Aorta (tissue), 5 donors: ENCODE results near the gene OR5M10. TPM values are rescaled to one million over a fixed set of nuclear protein-coding genes. Genes with fewer than 3 reads are reported as not detected.
A peak's percentile ranks its signal among the peaks of the same experiment; 100 is the strongest.
"Not testable (repeated sequence)": the region's sequence is repeated elsewhere in the genome, so short reads cannot be mapped to it uniquely, and the experiment has no call there.

Experiments
- ATAC-seq: fragments of 200-7000 bp; cut with Tn5 transposase; one replicate; pipeline ENCODE4 v1.9.1; 2022; ENCODE audit warnings: moderate library complexity; ENCODE audit not compliant: low FRiP score
- DNase-seq, 2 donors: peaks; one replicate each; pipeline ENCODE4 v3.0.0-alpha.2; 2020
- H3K27ac ChIP-seq, 2 donors: one replicate each; pipeline ENCODE4 v1.5.1; 2013; ENCODE audit warnings: low read length in 2 of 2, mild to moderate bottlenecking in 2 of 2, moderate library complexity in 2 of 2, control low read depth in 1 of 2, inconsistent platforms in 1 of 2, low read depth in 1 of 2
- H3K27me3 ChIP-seq, 2 donors: one replicate each; pipeline ENCODE4 v1.6.1; 2013; ENCODE audit warnings: control low read depth in 1 of 2, low read length in 1 of 2, mild to moderate bottlenecking in 1 of 2, moderate library complexity in 1 of 2; ENCODE audit not compliant: insufficient read depth in 2 of 2, control insufficient read depth in 1 of 2
- H3K36me3 ChIP-seq, 2 donors: one replicate each; pipeline ENCODE4 v1.6.1; 2013; ENCODE audit warnings: control low read depth in 1 of 2, low read length in 1 of 2, mild to moderate bottlenecking in 1 of 2; ENCODE audit not compliant: insufficient read depth in 2 of 2, control insufficient read depth in 1 of 2
- H3K4me1 ChIP-seq, 2 donors: one replicate each; pipeline ENCODE4 v1.6.1; 2013; ENCODE audit warnings: low read length in 2 of 2, control low read depth in 1 of 2, mild to moderate bottlenecking in 1 of 2, moderate library complexity in 1 of 2; ENCODE audit not compliant: insufficient read depth in 2 of 2, control insufficient read depth in 1 of 2
- H3K4me3 ChIP-seq, 2 donors: one replicate each; pipeline ENCODE4 v1.5.1; 2013; ENCODE audit warnings: low read length in 2 of 2, control low read depth in 1 of 2, mild to moderate bottlenecking in 1 of 2
- H3K9me3 ChIP-seq: one replicate; pipeline ENCODE4 v1.6.1; 2013; ENCODE audit warnings: mild to moderate bottlenecking, low read length; ENCODE audit not compliant: control insufficient read depth
- WGBS, 2 donors: extraction: QIAGEN DNeasy Blood & Tissue Kit; methylation state at CpG; one replicate each; pipeline ENCODE4 v1.1.7; 2013; 5-methylcytosine and 5-hydroxymethylcytosine counted together
- intact Hi-C, 2 donors: fragments of 100-400 bp; cut with DNase I; formaldehyde crosslinking; loops; one replicate each; pipeline versions ENCODE4 v1.14.2 to v1.15.0; 2022
- long read RNA-seq, 2 donors: library from polyadenylated mRNA; unstranded; transcript quantifications; one replicate each; pipeline ENCODE4 v2.0.0, GENCODE V29; 2020 to 2021
- polyA plus RNA-seq, 2 donors: library from polyadenylated mRNA; stranded (reverse); fragments of 200-250 nt; gene quantifications; one replicate each; pipeline ENCODE4 v1.2.3, GENCODE V29; 2013
- total RNA-seq, 2 donors: library from RNA; stranded (reverse); fragmentation: NEBNext Ultra II Directional; extraction: Animal tissue kit (Norgen Biotek cat#: 25700); gene quantifications; one replicate each; pipeline ENCODE4 v1.2.1, GENCODE V29; 2021
- donor health status: healthy with polysubstance abuse.
- donor health status: Bipolar disorder and iron deficiency.
- donor health status: DM: no; HTN: no; CAD: no.
- donor health status: DM: no; HTN: no; CAD: no.
- donor health status: DM: yes; HTN: yes; CAD: no.

OR5M10 gene
- total RNA-seq (not detected), polyA plus RNA-seq (not detected)
- long read RNA-seq, donor 1: 0 reads
- long read RNA-seq, donor 2: 0 reads

GRCh38 chr11:56577621-56578020, at the start of gene OR5M10:
TSS of gene OR5M10 (minus strand) at chr11:56577721. CDS start at chr11:56577721, 0 bp downstream.
- DNase-seq (no peak), ATAC-seq (no peak)
- Histone ChIP-seq H3K4me3 (no peak within 1 kb of the TSS), H3K36me3 (no peaks in the 10 kb centered on the region), H3K9me3 (no peaks in the 10 kb centered on the region), H3K27ac (no peak within 1 kb of the TSS), H3K4me1 (no peaks in the 10 kb centered on the region), H3K27me3 (no peaks in the 10 kb centered on the region)
- intact Hi-C loops: no loop called here
- 42 to 47% methylated on average over 3 of the region's 3 CpGs for WGBS, 2 donors

GRCh38 chr11:56625946-56626345, 48.4 kb upstream of the OR5M10 start:
- Histone ChIP-seq H3K4me1 (no peaks in the 10 kb centered on the region), H3K27ac (no peak overlapping the region), H3K9me3 (no peaks in the 10 kb centered on the region), H3K27me3 (no peaks in the 10 kb centered on the region), H3K36me3 (no peaks in the 10 kb centered on the region), H3K4me3 (no peak overlapping the region)
- WGBS, 2 donors: 27 to 42% methylated on average over 2 of the region's 2 CpGs
- DNase-seq (no peak), ATAC-seq (no peak)
- intact Hi-C loops: loop anchor here in 1 of 2 donors (2.0 kb wide), 1 partner anchor 157 kb away; no protein-coding TSS in a partner anchor

GRCh38 chr11:56624661-56625110, 47.2 kb upstream of the OR5M10 start:
- ATAC-seq (peak; percentile 41), DNase-seq (no peak)
- intact Hi-C loops: loop anchor here (2.0 to 5.0 kb wide), 2 partner anchors 158 kb away; no protein-coding TSS in a partner anchor
- no peaks in the 10 kb centered on the region for H3K9me3 ChIP-seq
- H3K27me3 ChIP-seq: no peaks in the 10 kb centered on the region
- H3K27ac ChIP-seq: no peak overlapping the region
- no peak overlapping the region for H3K4me3 ChIP-seq
- H3K4me1 ChIP-seq: no peaks in the 10 kb centered on the region
- no peaks in the 10 kb centered on the region for H3K36me3 ChIP-seq
- WGBS, 2 donors: 2 to 6% methylated on average over 3 of the region's 3 CpGs

- DNase-seq: no peak
- ATAC-seq: no peak
- Histone ChIP-seq H3K36me3 (no peaks in the 10 kb centered on the region), H3K9me3 (no peaks in the 10 kb centered on the region), H3K27me3 (no peaks in the 10 kb centered on the region), H3K27ac (no peak overlapping the region), H3K4me1 (no peaks in the 10 kb centered on the region), H3K4me3 (no peak overlapping the region)
- 79 to 92% methylated on average over 1 of the region's 1 CpG for WGBS, 2 donors
- intact Hi-C loops: no loop called here
Measured at GRCh38 chr11:56611174-56611573, 33.7 kb upstream of the OR5M10 start.

GRCh38 chr11:56592088-56592717, 14.7 kb upstream of the OR5M10 start:
- DNase-seq, H3K9me3 ChIP-seq, intact Hi-C loops, H3K27ac ChIP-seq, H3K4me1 ChIP-seq, H3K36me3 ChIP-seq, H3K4me3 ChIP-seq, ATAC-seq, H3K27me3 ChIP-seq: not testable (repeated sequence)
- WGBS, 2 donors: 90 to 96% methylated on average over 19 to 20 of the region's 20 CpGs

- no peaks in the 10 kb centered on the region for H3K36me3 ChIP-seq
- DNase-seq: no peak
- 66 to 68% methylated on average over 6 of the region's 6 CpGs for WGBS, 2 donors
- no peak overlapping the region for H3K4me3 ChIP-seq
- no peak overlapping the region for H3K27ac ChIP-seq
- intact Hi-C loops: no loop called here
- H3K27me3 ChIP-seq: no peaks in the 10 kb centered on the region
- H3K9me3 ChIP-seq: no peaks in the 10 kb centered on the region
- H3K4me1 ChIP-seq: no peaks in the 10 kb centered on the region
- no peak for ATAC-seq
Measured at GRCh38 chr11:56558574-56558973, 18.9 kb downstream of the OR5M10 start.

GRCh38 chr11:56554691-56555090, 22.8 kb downstream of the OR5M10 start:
- H3K27me3 ChIP-seq, H3K4me3 ChIP-seq, H3K9me3 ChIP-seq, H3K4me1 ChIP-seq, intact Hi-C loops, H3K27ac ChIP-seq, DNase-seq, H3K36me3 ChIP-seq, ATAC-seq: not testable (repeated sequence)
- WGBS, 2 donors: 86 to 87% methylated on average over 13 of the region's 13 CpGs

- WGBS, 2 donors: 81 to 87% methylated on average over 6 of the region's 6 CpGs
- Histone ChIP-seq H3K27ac (no peak overlapping the region), H3K36me3 (no peaks in the 10 kb centered on the region), H3K9me3 (no peaks in the 10 kb centered on the region), H3K4me3 (no peak overlapping the region), H3K4me1 (no peaks in the 10 kb centered on the region), H3K27me3 (no peaks in the 10 kb centered on the region)
- DNase-seq: no peak
- ATAC-seq: no peak
- intact Hi-C loops: no loop called here
Measured at GRCh38 chr11:56545531-56545930, 32.0 kb downstream of the OR5M10 start.

- no peak for ATAC-seq
- no peak for DNase-seq
- no peaks in the 10 kb centered on the region for H3K4me1 ChIP-seq
- 92 to 98% methylated on average over 1 of the region's 1 CpG for WGBS, 2 donors
- H3K36me3 ChIP-seq: no peaks in the 10 kb centered on the region
- H3K27me3 ChIP-seq: no peaks in the 10 kb centered on the region
- no peak overlapping the region for H3K4me3 ChIP-seq
- intact Hi-C loops: no loop called here
- H3K27ac ChIP-seq: no peak overlapping the region
- no peaks in the 10 kb centered on the region for H3K9me3 ChIP-seq
Measured at GRCh38 chr11:56543739-56544138, 33.8 kb downstream of the OR5M10 start.
